ENCODE results near the gene MICAL3.

Gene MICAL3

GRCh38 chr22:17785185-17786184, 238.9 kb downstream of the MICAL3 start:
- DNase-seq = peak; percentile 75

- no peak for DNase-seq
Measured at GRCh38 chr22:17784776-17785175, 239.6 kb downstream of the MICAL3 start.

GRCh38 chr22:17783773-17784480, 240.4 kb downstream of the MICAL3 start:
- no peak for DNase-seq

GRCh38 chr22:17783312-17783711, 241.0 kb downstream of the MICAL3 start:
- no peak for DNase-seq

GRCh38 chr22:17782621-17783020, 241.7 kb downstream of the MICAL3 start:
- DNase-seq = no peak

GRCh38 chr22:17782158-17782557, 242.2 kb downstream of the MICAL3 start:
- no peak for DNase-seq

- DNase-seq = peak; percentile 43 to 57
Measured at GRCh38 chr22:17781319-17782031, 242.9 kb downstream of the MICAL3 start.

- no peak for DNase-seq
Measured at GRCh38 chr22:17780741-17781318, 243.5 kb downstream of the MICAL3 start.

- no peak for DNase-seq
Measured at GRCh38 chr22:17780116-17780740, 244.1 kb downstream of the MICAL3 start.

GRCh38 chr22:17779286-17780115, 244.9 kb downstream of the MICAL3 start:
- no peak for DNase-seq

- no peak for DNase-seq
Measured at GRCh38 chr22:17778412-17778976, 245.9 kb downstream of the MICAL3 start.

GRCh38 chr22:17777717-17778044, 246.7 kb downstream of the MICAL3 start:
- DNase-seq = no peak

- peak; percentile 52 to 54 for DNase-seq
Measured at GRCh38 chr22:17777005-17777716, 247.2 kb downstream of the MICAL3 start.

GRCh38 chr22:17775781-17776465, 248.4 kb downstream of the MICAL3 start:
- no peak for DNase-seq

- DNase-seq = no peak
Measured at GRCh38 chr22:17774926-17775685, 249.3 kb downstream of the MICAL3 start.

- peak in 1 of 2 experiments; percentile 23 for DNase-seq
Measured at GRCh38 chr22:17774206-17774925, 250.0 kb downstream of the MICAL3 start, which contains the start of gene BID. Gene BID, minus strand, starts transcription at chr22:17774469. Its CDS starts 24,353 bp downstream, at chr22:17750116.

GRCh38 chr22:17773606-17774205, 250.7 kb downstream of the MICAL3 start:
- DNase-seq = peak; percentile 45 to 54
